ENCODE results near the gene C1QTNF9B. TPM values are rescaled to one million over a fixed set of nuclear protein-coding genes. Genes with fewer than 3 reads are reported as not detected.

Gene C1QTNF9B
- total RNA-seq, result not detected in 2 replicates

GRCh38 chr13:23897452-23897919, at the start of gene C1QTNF9B:
TSS of gene C1QTNF9B (minus strand) at chr13:23897502.

GRCh38 chr13:23888658-23889614, 8.4 kb downstream of the C1QTNF9B start, which contains the start of gene MIPEP:
TSS of gene MIPEP (minus strand) at chr13:23889400. CDS start at chr13:23889320, 80 bp downstream.

Other genes with a start within 250 kb of the C1QTNF9B start
- gene MIPEP, start 8.1 kb downstream of the C1QTNF9B start, total RNA-seq, result 12.9 and 17.3 TPM in 2 replicates